H1 (cell line): ENCODE results near the gene CCP110.

Source experiments
- BACH1 ChIP-seq: IDR thresholded peaks from 2 replicates; pipeline ENCODE4 v1.6.1; 2012; ENCODE audit warnings: low read length, improper control_type of control experiment
- BCL11A ChIP-seq, 2 experiments: IDR thresholded peaks; one replicate each; pipeline ENCODE4 v1.6.1; 2011; ENCODE audit warnings: low read depth in 2 of 2, low read length in 2 of 2, mild to moderate bottlenecking in 2 of 2
- CEBPB ChIP-seq: IDR thresholded peaks from 2 replicates; pipeline ENCODE4 v1.6.1; 2012; ENCODE audit warnings: low read depth, low read length
- CHD2 ChIP-seq: IDR thresholded peaks from 2 replicates; pipeline ENCODE4 v1.6.1; 2012; ENCODE audit warnings: low read length, improper control_type of control experiment
- CREB1 ChIP-seq: IDR thresholded peaks from 2 replicates; pipeline ENCODE4 v1.6.1; 2012; ENCODE audit warnings: inconsistent platforms
- CTCF ChIP-seq, 3 experiments: IDR thresholded peaks; 1 replicate in 2 of 3; 2 replicates in 1 of 3; pipeline versions ENCODE4 v1.5.1 to v1.6.1; 2011; ENCODE audit warnings: low read length in 3 of 3, mild to moderate bottlenecking in 3 of 3, inconsistent platforms in 2 of 3, low read depth in 1 of 3, moderate library complexity in 1 of 3; ENCODE audit not compliant: insufficient read depth in 1 of 3; ENCODE audit errors: control extremely low read depth in 1 of 3
- EP300 ChIP-seq, 2 experiments: IDR thresholded peaks; 1 replicate in 1 of 2; 2 replicates in 1 of 2; pipeline ENCODE4 v1.6.1; 2011 to 2012; ENCODE audit warnings: low read depth in 2 of 2, low read length in 2 of 2, mild to moderate bottlenecking in 2 of 2, borderline replicate concordance in 1 of 2, inconsistent platforms in 1 of 2, moderate library complexity in 1 of 2
- GTF2F1 ChIP-seq: IDR thresholded peaks from 2 replicates; pipeline ENCODE4 v1.6.1; 2012; ENCODE audit warnings: low read depth, low read length, improper control_type of control experiment, borderline replicate concordance
- POLR2A ChIP-seq, 2 experiments: IDR thresholded peaks; 1 replicate in 1 of 2; 2 replicates in 1 of 2; pipeline ENCODE4 v1.6.1; 2011; ENCODE audit warnings: low read depth in 2 of 2, low read length in 2 of 2, mild to moderate bottlenecking in 2 of 2; ENCODE audit errors: control extremely low read depth in 1 of 2
- RAD21 ChIP-seq, 2 experiments: IDR thresholded peaks in 1 of 2; conservative IDR thresholded peaks in 1 of 2; 2 replicates each; pipeline ENCODE4 v1.6.1; 2011; ENCODE audit warnings: low read depth in 2 of 2, low read length in 2 of 2, improper control_type of control experiment in 1 of 2, inconsistent platforms in 1 of 2, mild to moderate bottlenecking in 1 of 2, moderate library complexity in 1 of 2
- SIN3A ChIP-seq, 2 experiments: IDR thresholded peaks in 1 of 2; conservative IDR thresholded peaks in 1 of 2; 2 replicates each; pipeline ENCODE4 v1.6.1; 2011 to 2012; ENCODE audit warnings: low read length in 2 of 2, improper control_type of control experiment in 1 of 2, low read depth in 1 of 2, mild to moderate bottlenecking in 1 of 2
- TCF12 ChIP-seq: IDR thresholded peaks from 2 replicates; pipeline ENCODE4 v1.6.1; 2011; ENCODE audit warnings: low read depth, mild to moderate bottlenecking, low read length
- TF ChIP-seq, protein P1 (sequence below): IDR thresholded peaks from 2 replicates; pipeline ENCODE4 v1.6.1; 2012; ENCODE audit warnings: inconsistent platforms

DNA sequence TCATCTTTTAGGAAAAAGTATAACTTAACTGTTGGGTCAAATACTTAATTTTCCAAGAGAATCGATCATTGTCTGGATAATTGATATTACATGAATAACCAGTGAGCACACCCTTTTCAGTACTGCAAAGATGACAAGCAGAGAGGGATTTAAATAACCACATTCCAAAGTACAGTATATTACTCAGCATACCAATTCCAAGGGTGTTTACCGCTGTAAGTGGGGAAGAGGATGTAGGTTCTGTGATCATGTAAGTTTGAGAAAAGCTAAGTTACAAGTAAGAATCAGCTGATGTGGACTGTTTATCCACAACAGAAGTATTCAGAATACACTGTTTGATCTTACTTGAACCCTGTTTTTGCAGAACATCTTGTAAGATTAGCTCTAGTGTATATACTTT is 8.0 kb upstream of the CCP110 start:
- TF ChIP-seq CTCF (IDR thresholded peaks at IDR 0.05; ENCODE audit: control extremely low read depth in 1 of 3, insufficient read depth in 1 of 3, low read depth in 1 of 3, low read length in 3 of 3) (no peak), BACH1 (no peak), RAD21 (IDR thresholded peaks at IDR 0.05 in 1 of 2, conservative IDR thresholded peaks at IDR 0.05 in 1 of 2; ENCODE audit: low read depth in 2 of 2, low read length in 2 of 2) (no peak), GTF2F1 (no peak), TCF12 (no peak), CHD2 (no peak), BCL11A (IDR thresholded peaks at IDR 0.05; ENCODE audit: low read depth in 2 of 2, low read length in 2 of 2) (no peak), POLR2A (IDR thresholded peaks at IDR 0.05; ENCODE audit: control extremely low read depth in 1 of 2, low read depth in 2 of 2, low read length in 2 of 2) (no peak), CEBPB (no peak), CREB1 (no peak), SIN3A (conservative IDR thresholded peaks at IDR 0.05 in 1 of 2, IDR thresholded peaks at IDR 0.05 in 1 of 2; ENCODE audit: low read depth in 1 of 2, low read length in 2 of 2) (no peak), EP300 (IDR thresholded peaks at IDR 0.05; ENCODE audit: borderline replicate concordance in 1 of 2, low read depth in 2 of 2, low read length in 2 of 2) (no peak)
- TF ChIP-seq, protein P1, sequence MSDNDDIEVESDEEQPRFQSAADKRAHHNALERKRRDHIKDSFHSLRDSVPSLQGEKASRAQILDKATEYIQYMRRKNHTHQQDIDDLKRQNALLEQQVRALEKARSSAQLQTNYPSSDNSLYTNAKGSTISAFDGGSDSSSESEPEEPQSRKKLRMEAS: no peak
